Neural crest cell (in vitro differentiated cells): Measurements from ENCODE around the gene CALHM4. TPM values are rescaled to one million over a fixed set of nuclear protein-coding genes. Genes with fewer than 3 reads are reported as not detected.

Source experiments
- DNase-seq: peaks from one replicate; pipeline ENCODE4 v3.0.0; 2021; ENCODE audit warnings: low read depth, mixed read lengths, low spot score
- H3K27ac Mint-ChIP-seq: one replicate; pipeline ENCODE4 v1.8.0; 2021; ENCODE audit warnings: mild to moderate bottlenecking, mixed read lengths; ENCODE audit not compliant: unreplicated experiment
- H3K27me3 Mint-ChIP-seq: 2 replicates; pipeline ENCODE4 v1.8.0; 2021; ENCODE audit warnings: low read depth, mild to moderate bottlenecking, mixed read lengths
- H3K36me3 Mint-ChIP-seq: 2 replicates; pipeline ENCODE4 v1.8.0; 2021; ENCODE audit warnings: low read depth, mild to moderate bottlenecking, mixed read lengths
- H3K4me1 Mint-ChIP-seq: 2 replicates; pipeline ENCODE4 v1.8.0; 2021; ENCODE audit warnings: mixed read lengths
- H3K4me3 Mint-ChIP-seq: one replicate; pipeline ENCODE4 v1.8.0; 2021; ENCODE audit warnings: mild to moderate bottlenecking, mixed read lengths
- H3K9me3 Mint-ChIP-seq: 2 replicates; pipeline ENCODE4 v1.8.0; 2021; ENCODE audit warnings: mixed read lengths
- CTCF ChIP-seq: fragments of 200-600 bp; sonication (generic); conservative IDR thresholded peaks from 2 replicates; pipeline ENCODE4 v1.5.0; 2021; ENCODE audit warnings: antibody characterized with exemption, mild to moderate bottlenecking
- total RNA-seq: library from RNA; stranded (reverse); gene quantifications from 2 replicates; pipeline ENCODE4 v1.2.1, GENCODE V29; 2021

Gene CALHM4
- total RNA-seq, 1 donor from 2014 or later: not detected

GRCh38 chr6:116522896-116523295 is 30.7 kb upstream of the CALHM4 start:
- no peak for DNase-seq
- no peaks in the 10 kb centered on the region for H3K36me3 Mint-ChIP-seq
- peaks cover 4% of the 10 kb centered on the region for H3K27me3 Mint-ChIP-seq
- TF ChIP-seq CTCF: no peak
- H3K27ac Mint-ChIP-seq: no peak overlapping the region
- no peaks in the 10 kb centered on the region for H3K4me1 Mint-ChIP-seq
- H3K4me3 Mint-ChIP-seq: no peak overlapping the region
- H3K9me3 Mint-ChIP-seq: no peaks in the 10 kb centered on the region

DNA sequence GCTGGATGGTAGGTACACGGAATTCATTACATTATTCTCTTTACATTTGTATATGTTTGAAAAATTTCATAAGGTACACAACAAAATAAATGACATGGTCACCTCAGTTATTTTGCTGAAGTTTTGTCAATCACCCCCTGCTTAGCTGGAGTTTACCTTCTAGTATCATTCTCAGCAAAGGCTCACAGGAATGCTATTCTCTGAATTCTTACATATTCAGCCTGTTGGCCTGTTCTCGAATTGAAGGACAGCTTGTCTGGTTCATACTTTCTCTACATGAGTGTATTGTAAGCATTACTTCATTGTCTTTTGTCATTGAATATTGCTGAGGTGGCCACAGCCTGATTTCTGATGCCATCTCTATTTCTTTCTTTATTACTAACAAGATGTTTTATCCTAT is 29.3 kb upstream of the CALHM4 start:
- Mint-ChIP-seq H3K27me3 (no peaks in the 10 kb centered on the region), H3K4me1 (no peaks in the 10 kb centered on the region), H3K9me3 (no peaks in the 10 kb centered on the region), H3K36me3 (no peaks in the 10 kb centered on the region), H3K4me3 (no peak overlapping the region), H3K27ac (no peak overlapping the region)
- DNase-seq: no peak
- no peak for TF ChIP-seq CTCF

DNA sequence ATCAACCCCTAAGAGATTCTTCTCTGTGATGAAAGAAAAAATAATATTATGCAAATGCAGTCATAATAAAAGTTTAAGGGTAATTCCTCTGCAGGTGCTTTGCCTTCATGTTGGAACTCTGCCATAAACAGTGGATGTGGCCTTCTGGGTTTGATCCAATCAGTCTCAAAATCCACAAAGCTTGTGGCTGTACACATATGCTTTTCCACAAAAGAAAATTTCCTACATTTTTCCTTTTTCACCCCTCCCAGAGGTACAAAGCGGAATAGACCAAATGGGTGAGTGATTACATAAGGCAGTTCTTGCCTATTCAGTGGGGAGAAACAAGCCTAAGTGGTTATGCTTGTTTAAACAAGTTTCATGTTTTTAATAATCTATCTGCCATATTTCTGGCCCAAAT is 25.4 kb upstream of the CALHM4 start:
- Mint-ChIP-seq H3K4me3 (no peak overlapping the region), H3K27ac (no peak overlapping the region), H3K9me3 (no peaks in the 10 kb centered on the region), H3K4me1 (peaks cover 24% of the 10 kb centered on the region), H3K27me3 (peaks cover 10% of the 10 kb centered on the region), H3K36me3 (no peaks in the 10 kb centered on the region)
- DNase-seq: no peak
- TF ChIP-seq CTCF: no peak

DNA sequence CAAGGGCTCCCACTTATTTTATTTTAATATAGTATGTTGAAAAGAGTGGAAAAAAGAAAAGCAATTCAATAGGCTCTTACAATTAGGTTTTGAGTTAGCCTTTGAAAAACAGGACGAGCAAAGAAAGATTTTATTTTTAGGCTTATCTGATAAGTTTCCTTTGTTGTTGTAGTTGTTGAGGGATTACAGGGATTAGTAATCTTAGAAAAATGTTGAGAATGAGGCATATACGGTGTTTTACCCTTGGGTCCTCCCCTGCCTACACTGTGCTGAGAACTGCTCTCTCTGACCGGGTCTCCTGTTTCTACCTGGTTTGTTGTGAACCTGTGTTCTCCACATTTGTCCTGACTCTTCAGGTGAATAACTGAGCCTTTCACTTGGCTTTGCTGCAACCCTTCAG is 24.8 kb upstream of the CALHM4 start:
- Mint-ChIP-seq H3K4me3 (no peak overlapping the region), H3K27me3 (peaks cover 15% of the 10 kb centered on the region), H3K36me3 (no peaks in the 10 kb centered on the region), H3K9me3 (no peaks in the 10 kb centered on the region), H3K27ac (no peak overlapping the region), H3K4me1 (peaks cover 31% of the 10 kb centered on the region)
- DNase-seq: no peak
- TF ChIP-seq CTCF: no peak

DNA sequence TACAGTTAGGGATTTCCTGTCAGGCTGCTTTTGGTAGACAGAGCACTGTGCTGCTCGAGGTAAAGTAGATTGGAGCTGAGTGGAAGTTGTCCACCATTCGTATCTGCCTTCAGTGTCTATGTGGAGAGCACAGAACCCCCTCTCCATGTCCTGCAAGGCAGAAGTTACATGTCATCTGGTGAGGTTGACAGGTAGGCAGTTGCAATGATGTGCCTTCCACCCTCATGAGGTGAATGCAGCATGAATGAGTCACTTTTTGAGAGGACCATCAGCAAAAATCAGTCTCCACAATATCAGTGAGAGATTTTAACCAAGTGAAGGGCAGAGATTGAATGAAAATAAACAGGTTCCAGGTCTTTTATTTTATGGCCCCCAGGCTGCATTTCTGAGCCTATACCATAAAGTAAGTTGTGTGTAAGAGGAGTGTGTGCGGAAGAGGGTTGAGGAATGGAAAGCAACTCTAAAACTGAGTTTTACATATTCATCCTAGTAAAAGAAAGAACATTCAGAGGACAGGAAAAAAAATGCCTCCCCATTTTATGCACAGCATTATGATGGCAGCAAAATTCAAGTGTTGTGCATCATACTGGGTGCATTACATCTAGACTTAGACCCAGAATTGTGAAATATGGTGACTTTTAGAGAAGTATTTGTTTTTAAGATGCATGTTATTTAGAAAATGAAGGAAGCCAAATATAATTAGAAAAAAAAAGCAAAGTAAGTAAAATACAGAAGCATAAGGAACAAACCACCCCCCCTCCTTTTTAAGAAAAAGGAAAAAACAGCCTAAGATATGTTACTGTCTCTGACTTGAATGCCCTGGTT is 23.9 kb upstream of the CALHM4 start:
- H3K4me1 Mint-ChIP-seq: peaks cover 33% of the 10 kb centered on the region
- no peak overlapping the region for H3K27ac Mint-ChIP-seq
- H3K4me3 Mint-ChIP-seq: no peak overlapping the region

More for the DNA sequence above, 23.9 kb upstream of the CALHM4 start:
- Mint-ChIP-seq H3K36me3 (no peaks in the 10 kb centered on the region), H3K27me3 (peaks cover 19% of the 10 kb centered on the region), H3K9me3 (no peaks in the 10 kb centered on the region)
- DNase-seq: no peak
- no peak for TF ChIP-seq CTCF
